NCI-H774 (cell line): ENCODE data around the gene SLC2A6.

Experiments
- DNase-seq: peaks from one replicate; lab custom pipeline; 2025; lab: John Stamatoyannopoulos, UW

Gene SLC2A6

DNA sequence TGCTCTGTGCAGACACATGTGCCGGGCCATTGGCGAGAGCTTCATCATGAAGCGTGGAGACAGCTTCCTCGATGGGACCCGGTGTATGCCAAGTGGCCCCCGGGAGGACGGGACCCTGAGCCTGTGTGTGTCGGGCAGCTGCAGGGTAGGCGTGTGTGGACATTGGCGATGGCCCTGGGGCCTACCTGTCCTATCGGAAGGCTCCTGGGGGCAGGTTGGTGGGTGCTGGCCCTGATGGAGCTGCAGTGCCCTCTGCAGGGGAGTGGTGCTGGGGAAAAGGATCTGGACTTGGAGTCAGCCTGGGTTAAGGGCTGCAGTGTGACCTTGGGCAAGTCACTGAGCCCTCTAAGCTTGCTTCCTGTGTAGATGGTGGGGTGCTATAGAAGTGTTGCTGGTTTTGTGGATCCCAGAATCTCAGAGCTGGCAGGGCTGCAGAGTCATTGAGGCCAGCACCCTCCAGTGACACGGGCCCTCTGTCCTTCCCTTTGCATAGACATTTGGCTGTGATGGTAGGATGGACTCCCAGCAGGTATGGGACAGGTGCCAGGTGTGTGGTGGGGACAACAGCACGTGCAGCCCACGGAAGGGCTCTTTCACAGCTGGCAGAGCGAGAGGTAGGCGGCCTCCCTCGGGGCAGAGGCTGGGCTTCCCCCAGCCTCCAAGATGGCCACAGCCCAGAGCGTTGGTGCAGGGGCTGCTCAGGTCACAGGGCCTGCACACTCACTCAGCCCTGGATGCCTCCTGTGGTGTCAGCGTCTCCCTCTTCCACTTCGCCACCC lies 41.0 kb downstream of the SLC2A6 start:
- DNase-seq: no peak

DNA sequence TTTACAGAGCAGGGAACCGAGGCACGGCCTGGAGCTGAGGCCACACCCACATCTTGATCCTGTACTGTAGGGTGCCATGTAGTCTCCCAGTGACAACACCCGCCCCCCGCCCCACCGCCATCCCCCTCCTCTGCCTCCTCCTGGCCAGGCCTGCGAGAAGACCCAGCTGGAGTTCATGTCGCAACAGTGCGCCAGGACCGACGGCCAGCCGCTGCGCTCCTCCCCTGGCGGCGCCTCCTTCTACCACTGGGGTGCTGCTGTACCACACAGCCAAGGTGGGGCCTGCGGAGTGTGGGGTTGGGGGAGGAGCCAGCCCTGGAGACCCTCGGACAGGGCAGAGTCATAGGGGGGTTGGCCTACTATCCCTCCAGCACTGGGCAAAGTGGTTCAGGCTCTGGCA lies 42.2 kb downstream of the SLC2A6 start:
- no peak for DNase-seq

DNA sequence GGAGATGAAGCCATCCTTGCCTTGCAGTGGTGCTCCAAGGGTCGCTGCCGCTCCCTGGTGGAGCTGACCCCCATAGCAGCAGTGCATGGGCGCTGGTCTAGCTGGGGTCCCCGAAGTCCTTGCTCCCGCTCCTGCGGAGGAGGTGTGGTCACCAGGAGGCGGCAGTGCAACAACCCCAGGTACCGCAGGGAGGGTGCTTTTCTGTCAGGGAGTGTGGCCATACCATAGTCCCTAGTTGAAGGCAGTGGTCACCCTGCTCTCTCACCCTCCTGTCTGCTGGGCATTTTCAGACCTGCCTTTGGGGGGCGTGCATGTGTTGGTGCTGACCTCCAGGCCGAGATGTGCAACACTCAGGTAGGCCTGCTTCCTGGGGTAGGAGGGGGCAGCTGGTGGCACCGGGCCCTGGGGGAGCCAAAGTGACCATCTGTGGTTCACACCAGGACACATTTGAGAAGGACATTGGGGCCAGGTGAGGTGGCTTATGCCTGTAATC lies 45.5 kb downstream of the SLC2A6 start:
- DNase-seq: no peak

DNA sequence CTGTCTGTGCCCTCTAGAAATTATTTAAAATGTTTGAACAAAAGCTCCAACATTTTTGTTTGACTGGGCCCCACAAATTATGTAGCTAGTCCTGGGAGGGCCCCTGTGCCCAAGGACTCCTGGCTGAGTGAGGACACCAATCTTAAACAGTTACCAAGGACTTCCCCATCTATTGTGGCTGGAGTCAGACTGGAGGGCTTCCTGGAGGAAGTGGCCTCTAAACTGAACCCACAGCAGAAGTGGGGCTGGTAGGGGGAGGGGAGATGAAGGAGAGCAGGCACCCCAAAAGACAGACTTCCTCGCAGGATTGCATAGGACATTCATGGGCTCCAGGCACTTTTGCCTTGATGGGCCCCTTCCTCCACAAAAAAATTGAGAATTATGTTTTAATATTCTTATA lies 48.7 kb downstream of the SLC2A6 start:
- DNase-seq: no peak

DNA sequence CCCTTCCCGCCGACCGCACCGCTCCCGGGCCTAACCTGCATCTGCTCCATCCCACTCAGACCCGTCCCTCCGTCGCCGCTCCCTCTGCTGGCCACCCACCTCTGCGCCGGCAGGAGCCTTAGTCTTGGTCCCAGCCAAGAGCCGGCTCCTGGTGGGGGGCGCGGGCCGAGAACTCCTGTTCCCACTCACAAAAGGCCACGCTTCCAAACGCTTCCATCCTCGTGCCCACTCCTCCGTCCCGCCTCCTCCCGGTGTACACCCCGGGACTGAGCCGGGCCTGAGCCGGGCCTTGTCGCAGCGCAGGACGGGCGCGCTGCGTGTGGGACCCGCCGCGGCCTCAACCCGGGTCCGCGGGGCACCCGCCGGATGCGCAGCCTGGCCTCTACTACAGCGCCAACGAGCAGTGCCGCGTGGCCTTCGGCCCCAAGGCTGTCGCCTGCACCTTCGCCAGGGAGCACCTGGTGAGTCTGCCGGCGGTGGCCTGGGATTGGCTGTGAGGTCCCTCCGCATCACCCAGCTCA lies 49.2 kb downstream of the SLC2A6 start:
- DNase-seq: no peak

DNA sequence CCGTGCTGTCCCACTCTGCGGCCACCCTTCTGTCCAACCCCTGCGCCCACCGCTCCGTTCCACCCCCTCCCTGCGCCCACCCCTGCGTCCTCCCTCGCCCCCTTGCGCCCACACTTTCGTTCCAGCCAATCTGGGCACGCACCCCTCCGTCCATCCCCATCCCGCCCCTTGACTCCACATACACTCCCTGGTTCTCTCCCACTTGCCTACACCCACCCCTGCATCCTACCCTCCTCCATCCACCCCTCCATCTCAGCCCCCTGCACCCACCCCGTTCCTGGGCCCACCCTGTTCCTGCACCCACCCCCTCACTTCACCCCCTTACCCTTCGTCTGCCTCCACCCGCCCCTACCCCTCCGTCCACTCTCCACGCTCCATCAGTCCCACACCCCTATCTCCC lies 49.7 kb downstream of the SLC2A6 start:
- DNase-seq: no peak

DNA sequence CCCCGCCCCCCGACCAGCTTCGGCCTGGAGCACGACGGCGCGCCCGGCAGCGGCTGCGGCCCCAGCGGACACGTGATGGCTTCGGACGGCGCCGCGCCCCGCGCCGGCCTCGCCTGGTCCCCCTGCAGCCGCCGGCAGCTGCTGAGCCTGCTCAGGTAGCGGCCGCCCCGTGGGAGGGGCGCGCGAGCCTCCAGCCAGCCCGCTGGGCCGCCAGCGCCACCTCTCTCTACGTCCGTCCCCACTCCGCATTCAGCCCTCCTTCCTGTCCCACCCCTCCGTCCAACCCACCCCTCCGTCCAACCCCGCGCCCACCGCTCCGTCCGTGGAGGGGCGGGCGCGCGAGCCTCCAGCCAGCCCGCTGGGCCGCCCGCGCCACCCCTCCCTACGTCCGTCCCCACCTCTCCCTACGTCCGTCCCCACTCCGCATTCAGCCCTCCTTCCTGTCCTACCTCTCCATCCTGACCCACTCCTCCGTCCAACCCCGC lies 50.2 kb downstream of the SLC2A6 start:
- DNase-seq: peak; percentile 61

DNA sequence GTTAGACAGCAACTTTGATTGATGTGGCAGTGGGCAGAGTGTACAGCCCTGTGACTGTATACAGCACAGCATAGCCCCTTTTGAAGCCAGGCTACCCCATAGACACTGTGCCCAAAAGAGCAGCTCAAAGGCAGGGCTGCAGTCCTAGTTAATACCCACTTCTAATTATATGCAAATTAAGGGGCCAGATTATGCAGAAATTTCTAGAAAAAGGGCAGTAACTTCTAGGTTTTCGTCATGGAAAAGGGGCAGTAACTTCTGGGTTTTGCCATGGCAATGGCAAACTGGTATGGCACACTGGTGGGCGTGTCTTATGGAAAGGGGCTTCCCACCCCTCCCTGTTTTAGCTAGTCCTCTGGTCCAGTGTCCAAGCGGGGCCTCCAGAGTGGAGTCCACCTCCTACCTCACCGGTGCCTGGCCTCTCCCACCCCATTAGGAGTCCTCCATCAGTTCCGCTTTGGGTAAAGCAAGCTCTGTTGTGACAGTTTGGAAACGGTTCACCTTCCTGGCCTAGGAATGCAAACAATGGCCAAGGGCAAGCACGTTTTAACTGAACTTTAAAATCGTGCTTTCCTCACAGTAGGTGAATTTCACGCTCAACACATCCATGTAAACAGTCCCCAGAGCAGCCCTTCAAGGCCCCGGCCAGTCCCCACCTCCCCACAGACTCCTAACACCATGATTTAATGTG lies 51.1 kb downstream of the SLC2A6 start:
- no peak for DNase-seq

DNA sequence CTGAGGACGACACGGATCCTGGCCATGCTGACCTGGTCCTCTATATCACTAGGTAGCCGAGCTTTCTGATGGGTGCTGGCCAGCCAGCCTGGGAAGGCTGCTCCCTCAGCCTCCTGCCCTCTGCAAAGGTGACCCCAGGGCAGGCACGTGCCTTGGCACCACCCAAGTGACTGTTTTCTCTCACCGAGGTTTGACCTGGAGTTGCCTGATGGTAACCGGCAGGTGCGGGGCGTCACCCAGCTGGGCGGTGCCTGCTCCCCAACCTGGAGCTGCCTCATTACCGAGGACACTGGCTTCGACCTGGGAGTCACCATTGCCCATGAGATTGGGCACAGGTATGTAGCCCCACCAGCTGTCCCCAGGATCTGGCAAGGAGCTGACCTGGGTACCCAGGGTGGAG lies 52.9 kb downstream of the SLC2A6 start:
- DNase-seq: peak; percentile 9

DNA sequence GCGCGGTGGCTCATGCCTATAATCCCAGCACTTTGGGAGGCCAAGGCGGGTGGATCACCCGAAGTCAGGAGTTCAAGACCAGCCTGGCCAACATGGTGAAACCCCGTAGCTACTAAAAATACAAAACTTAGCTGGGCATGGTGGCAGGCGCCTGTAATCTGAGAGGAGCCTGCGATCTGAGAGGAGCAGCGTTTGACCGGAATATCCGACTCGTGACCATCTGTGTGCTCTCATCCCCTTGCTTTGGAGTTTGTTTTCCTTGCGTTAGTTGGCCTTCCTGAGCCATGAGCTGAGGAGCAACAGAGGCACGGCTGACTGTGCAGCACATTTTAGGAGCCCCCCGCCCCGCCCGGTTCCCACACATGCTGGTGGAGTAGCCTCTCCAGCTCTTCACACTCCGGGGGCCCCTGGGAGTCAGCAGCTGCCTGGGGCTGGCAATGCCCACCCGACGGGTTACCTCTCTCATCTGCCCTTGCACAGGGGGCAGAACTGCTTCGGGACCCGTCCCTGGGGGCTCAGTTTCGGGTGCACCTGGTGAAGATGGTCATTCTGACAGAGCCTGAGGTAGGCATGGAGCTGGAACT lies 53.8 kb downstream of the SLC2A6 start:
- no peak for DNase-seq

DNA sequence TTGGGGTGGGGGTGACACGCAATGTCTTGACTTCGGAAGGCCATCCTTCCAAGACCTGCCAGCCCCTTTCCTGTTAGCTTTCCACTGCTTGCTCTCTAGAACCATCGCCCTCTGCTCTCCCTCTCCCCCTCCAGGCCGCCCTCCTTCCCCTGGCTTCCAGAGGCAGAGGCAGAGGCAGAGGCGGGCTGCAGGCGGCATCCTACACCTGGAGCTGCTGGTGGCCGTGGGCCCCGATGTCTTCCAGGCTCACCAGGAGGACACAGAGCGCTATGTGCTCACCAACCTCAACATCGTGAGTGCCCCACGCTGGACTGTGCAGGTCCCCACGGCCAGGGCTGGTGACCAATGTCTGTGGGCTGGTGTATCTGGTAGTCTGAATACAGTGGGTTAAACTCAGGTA lies 54.7 kb downstream of the SLC2A6 start:
- no peak for DNase-seq

DNA sequence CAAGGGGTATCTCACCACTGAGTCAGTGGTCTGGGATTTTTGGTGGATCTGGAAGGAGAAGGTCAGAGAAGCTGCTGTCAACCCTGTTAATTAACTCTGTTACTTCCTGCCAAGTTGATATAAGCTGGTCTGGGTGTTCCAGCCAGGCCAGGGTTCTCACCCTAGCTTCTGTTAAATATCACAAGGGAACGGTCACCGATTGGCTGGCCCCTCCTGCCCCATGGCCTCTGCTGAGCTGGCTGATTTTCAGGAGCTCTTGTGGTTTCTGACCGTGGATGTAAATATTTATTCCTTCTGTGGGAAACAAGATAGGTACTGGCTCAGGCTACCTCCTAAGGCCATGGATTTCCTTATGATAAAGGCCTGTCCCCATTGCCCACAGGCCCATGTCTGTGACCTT lies 55.7 kb downstream of the SLC2A6 start:
- DNase-seq: no peak

DNA sequence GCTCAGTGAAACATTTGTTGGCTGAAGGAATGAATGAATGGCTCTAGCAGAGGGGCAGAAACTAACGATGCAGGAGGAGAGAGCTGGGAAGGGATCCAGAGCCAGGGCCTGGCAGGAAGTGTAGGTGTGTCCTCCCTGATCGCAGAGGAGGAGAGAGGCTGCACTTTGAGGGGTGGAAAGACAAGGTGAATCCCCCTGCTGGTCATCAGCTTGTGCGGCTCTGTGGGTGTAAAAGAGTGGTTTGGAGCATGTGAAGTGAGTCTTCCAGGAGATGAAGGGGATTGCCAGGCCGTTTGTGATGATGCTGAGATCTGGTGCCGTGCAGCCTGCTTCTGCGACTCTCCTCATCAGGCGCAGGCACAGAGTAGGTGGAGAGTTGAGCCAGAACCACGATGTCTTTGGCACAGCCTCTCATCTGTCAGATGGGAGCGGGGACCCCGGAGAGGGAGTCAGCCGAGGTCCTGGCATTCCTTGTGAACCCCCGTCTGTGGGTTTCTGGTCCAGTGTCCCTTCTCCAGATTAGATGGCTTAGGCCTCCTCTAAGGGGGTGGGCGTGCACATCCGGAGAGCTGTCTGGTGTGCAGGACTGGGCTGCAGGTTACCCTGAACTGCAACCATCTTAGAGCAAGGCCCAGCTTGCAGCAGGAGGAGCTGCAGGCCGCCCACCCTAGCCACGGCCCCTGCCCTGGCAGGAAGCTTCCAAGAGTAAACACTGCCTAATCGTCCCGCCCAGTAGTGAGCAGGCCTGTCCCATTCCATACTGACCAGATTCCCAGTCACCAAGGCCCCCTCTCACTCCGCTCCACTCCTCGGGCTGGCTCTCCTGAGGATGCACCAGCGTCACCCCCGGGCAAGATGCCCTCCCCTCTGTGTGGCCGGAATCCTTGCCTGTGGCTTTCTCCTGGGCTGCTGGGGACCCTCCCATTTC lies 57.0 kb downstream of the SLC2A6 start, which contains the start of gene ADAMTS13:
Gene ADAMTS13, plus strand, starts transcription at position 753 of the 928 bp plus-strand sequence. Its CDS starts 77 bp downstream, at position 830.
- DNase-seq: no peak
